Neural cell (in vitro differentiated cells): Measurements from ENCODE around the gene DDOST. TPM values are rescaled to one million over a fixed set of nuclear protein-coding genes. Genes with fewer than 3 reads are reported as not detected.

Experiments
- H2AFZ ChIP-seq: fragments of 200-600, 300-800 bp; sonication (generic), shearing (Covaris generic); 2 replicates; pipeline ENCODE4 v1.6.0; 2014; ENCODE audit warnings: low read depth, mild to moderate bottlenecking, antibody characterized with exemption, low read length, moderate library complexity
- H3F3A ChIP-seq: fragments of 200-600 bp; shearing (Covaris generic); 2 replicates; pipeline ENCODE4 v1.6.1; 2016; ENCODE audit warnings: mild to moderate bottlenecking, moderate library complexity, mixed read lengths, antibody characterized with exemption, low read length; ENCODE audit not compliant: insufficient read depth, poor library complexity, severe bottlenecking
- H3K27ac ChIP-seq: fragments of 200-600, 300-800 bp; sonication (generic), shearing (Covaris generic); 2 replicates; pipeline ENCODE4 v1.5.1; 2014; ENCODE audit warnings: mild to moderate bottlenecking, low read length, moderate library complexity
- H3K27me3 ChIP-seq: fragments of 300-800, 200-600 bp; sonication (generic), shearing (Covaris generic); 2 replicates; pipeline ENCODE4 v1.6.0; 2014; ENCODE audit warnings: mild to moderate bottlenecking, low read depth, low read length, moderate library complexity; ENCODE audit not compliant: insufficient read depth
- H3K36me3 ChIP-seq: fragments of 300-800, 200-600 bp; sonication (generic), shearing (Covaris generic); 2 replicates; pipeline ENCODE4 v1.5.1; 2014; ENCODE audit warnings: mild to moderate bottlenecking, antibody characterized with exemption, low read length, moderate library complexity; ENCODE audit not compliant: insufficient read depth
- H3K4me2 ChIP-seq: fragments of 300-800, 200-600 bp; sonication (generic), shearing (Covaris generic); 2 replicates; pipeline ENCODE4 v1.6.0; 2014; ENCODE audit warnings: mild to moderate bottlenecking, low read length
- H3K4me3 ChIP-seq: fragments of 300-800, 200-600 bp; sonication (generic), shearing (Covaris generic); 2 replicates; pipeline ENCODE4 v1.5.1; 2014; ENCODE audit warnings: mild to moderate bottlenecking, low read length, moderate library complexity
- H3K79me2 ChIP-seq: fragments of 200-600 bp; shearing (Covaris generic); replicated peaks from 2 replicates; pipeline ENCODE4 v1.6.0; 2014; ENCODE audit warnings: mild to moderate bottlenecking, low read length, moderate library complexity; ENCODE audit not compliant: insufficient read depth
- H3K9ac ChIP-seq: fragments of 300-800, 200-600 bp; sonication (generic), shearing (Covaris generic); 2 replicates; pipeline ENCODE4 v1.6.1; 2016; ENCODE audit warnings: mild to moderate bottlenecking, low read length, mixed read lengths
- H3K9me2 ChIP-seq: fragments of 200-600 bp; shearing (Covaris generic); 2 replicates; pipeline ENCODE4 v1.6.1; 2016; ENCODE audit warnings: mild to moderate bottlenecking, low read length, mixed read lengths; ENCODE audit not compliant: insufficient read depth
- H3K9me3 ChIP-seq: fragments of 200-600, 300-800 bp; sonication (generic), shearing (Covaris generic); 2 replicates; pipeline ENCODE4 v1.6.1; 2016; ENCODE audit warnings: mild to moderate bottlenecking, mixed run types, low read length, moderate library complexity, mixed read lengths
- H4K20me1 ChIP-seq: fragments of 200-600 bp; shearing (Covaris generic); 2 replicates; pipeline ENCODE4 v1.6.1; 2016; ENCODE audit warnings: mild to moderate bottlenecking, mixed run types; ENCODE audit not compliant: insufficient read depth
- CTCF ChIP-seq: fragments of 450-650 bp; IDR thresholded peaks from 2 replicates; pipeline ENCODE4 v1.5.1; 2014; ENCODE audit warnings: antibody characterized with exemption, mild to moderate bottlenecking, moderate library complexity; ENCODE audit not compliant: poor library complexity, severe bottlenecking
- EP300 ChIP-seq: fragments of 450-650 bp; conservative IDR thresholded peaks from 2 replicates; pipeline ENCODE4 v1.6.1; 2014; ENCODE audit warnings: antibody characterized with exemption, mild to moderate bottlenecking, moderate library complexity; ENCODE audit not compliant: poor library complexity, severe bottlenecking
- MXI1 ChIP-seq: fragments of 450-650 bp; conservative IDR thresholded peaks from 2 replicates; pipeline ENCODE4 v1.6.1; 2014; ENCODE audit warnings: antibody characterized with exemption, mild to moderate bottlenecking; ENCODE audit not compliant: poor library complexity, severe bottlenecking
- REST ChIP-seq: IDR thresholded peaks from 2 replicates; pipeline ENCODE4 v1.6.1; 2012; ENCODE audit warnings: borderline replicate concordance
- SMC3 ChIP-seq: fragments of 450-650 bp; conservative IDR thresholded peaks from 2 replicates; pipeline ENCODE4 v1.6.1; 2014; ENCODE audit warnings: antibody characterized with exemption, mild to moderate bottlenecking, moderate library complexity; ENCODE audit not compliant: poor library complexity
- TAF1 ChIP-seq: IDR thresholded peaks from 2 replicates; pipeline ENCODE4 v1.6.1; 2012; ENCODE audit warnings: low read depth
- polyA plus RNA-seq: library from polyadenylated mRNA; depleted of rRNA; stranded (reverse); fragments of >200 nt; gene quantifications from 2 replicates; pipeline ENCODE4 v1.2.3, GENCODE V29; 2014

DDOST gene
- polyA plus RNA-seq, 1 donor from 2014 or later: 177 TPM

GRCh38 chr1:20685099-20685662, 24.0 kb upstream of the DDOST start:
- Histone ChIP-seq H3K4me2 (no peak overlapping the region), H3K9me3 (no peaks in the 10 kb centered on the region), H4K20me1 (no peaks in the 10 kb centered on the region), H3K9ac (no peak overlapping the region), H3K79me2 (no peaks in the 10 kb centered on the region), H3F3A (no peaks in the 10 kb centered on the region), H3K27ac (no peak overlapping the region), H3K36me3 (no peaks in the 10 kb centered on the region), H3K9me2 (no peaks in the 10 kb centered on the region), H3K27me3 (no peaks in the 10 kb centered on the region), H3K4me3 (no peak overlapping the region), H2AFZ (no peak overlapping the region)
- no peak for TF ChIP-seq MXI1
- no peak for TF ChIP-seq CTCF
- no peak for TF ChIP-seq EP300
- TF ChIP-seq SMC3: no peak
- no peak for TF ChIP-seq TAF1

GRCh38 chr1:20684651-20685050, 23.5 kb upstream of the DDOST start:
- no peaks in the 10 kb centered on the region for H3K27me3 ChIP-seq
- H3F3A ChIP-seq: no peaks in the 10 kb centered on the region
- no peak overlapping the region for H3K9ac ChIP-seq
- no peak overlapping the region for H3K4me2 ChIP-seq
- H2AFZ ChIP-seq: no peak overlapping the region
- H3K9me2 ChIP-seq: no peaks in the 10 kb centered on the region
- TF ChIP-seq REST (no peak), MXI1 (no peak), CTCF (no peak)
- no peaks in the 10 kb centered on the region for H3K36me3 ChIP-seq
- H4K20me1 ChIP-seq: no peaks in the 10 kb centered on the region
- H3K4me3 ChIP-seq: no peak overlapping the region
- H3K79me2 ChIP-seq: no peaks in the 10 kb centered on the region
- H3K9me3 ChIP-seq: no peaks in the 10 kb centered on the region
- no peak overlapping the region for H3K27ac ChIP-seq
